Thyroid gland (tissue), 4 donors: Measurements from ENCODE around the gene SPI1. TPM values are rescaled to one million over a fixed set of nuclear protein-coding genes. Genes with fewer than 3 reads are reported as not detected.

Experiments used
- DNase-seq, 2 donors: peaks; one replicate each; pipeline ENCODE4 v3.0.0-alpha.2; 2019
- H3K27ac ChIP-seq, 3 donors: fragments of 200-600 bp; sonication (generic); 1 replicate in 2 of 3; 2 replicates in 1 of 3; pipeline ENCODE4 v1.5.1; 2016 to 2019; ENCODE audit warnings: mild to moderate bottlenecking in 1 of 3, moderate library complexity in 1 of 3
- H3K27me3 ChIP-seq: fragments of 200-600 bp; sonication (generic); one replicate; pipeline ENCODE4 v1.5.1; 2019
- H3K36me3 ChIP-seq, 2 donors: fragments of 200-600 bp; sonication (generic); one replicate each; pipeline ENCODE4 v1.5.1; 2016 to 2019
- H3K4me1 ChIP-seq, 2 donors: fragments of 200-600 bp; sonication (generic); one replicate each; pipeline ENCODE4 v1.5.1; 2017 to 2019
- H3K4me3 ChIP-seq, 3 donors: fragments of 200-600 bp; sonication (generic); replicated peaks in 1 of 3; 1 replicate in 2 of 3; 2 replicates in 1 of 3; pipeline ENCODE4 v1.5.1; 2016; ENCODE audit warnings: mild to moderate bottlenecking in 1 of 3
- H3K9me3 ChIP-seq: fragments of 200-600 bp; sonication (generic); one replicate; pipeline ENCODE4 v1.5.1; 2017
- POLR2A ChIP-seq, 2 donors: fragments of 450-650 bp; IDR thresholded peaks; one replicate each; pipeline ENCODE4 v1.6.1; 2017; ENCODE audit warnings: antibody characterized with exemption in 2 of 2, mild to moderate bottlenecking in 2 of 2, moderate library complexity in 1 of 2
- WGBS, 2 donors: methylation state at CpG; one replicate each; pipeline ENCODE4 v1.1.5; 2017; 5-methylcytosine and 5-hydroxymethylcytosine counted together
- intact Hi-C: fragments of 100-400 bp; cut with DNase I; formaldehyde crosslinking; loops from one replicate; pipeline ENCODE4 v1.15.1; 2023
- total RNA-seq, 4 donors: library from RNA; depleted of rRNA; stranded (reverse); fragments of >200 nt; gene quantifications; one replicate each; pipeline ENCODE4 v1.2.3, GENCODE V29; 2016
- TF ChIP-seq, protein P1 (sequence below), 6 experiments: fragments of 200-600 bp in 3 of 6; fragments of 450-650 bp in 3 of 6; sonication (generic) in 3 of 6; IDR thresholded peaks; one replicate each; pipeline ENCODE4 v1.5.1; 2016 to 2019; ENCODE audit warnings: antibody characterized with exemption in 6 of 6, mild to moderate bottlenecking in 2 of 6, inconsistent platforms in 1 of 6, moderate library complexity in 1 of 6

Gene SPI1
- total RNA-seq, 4 donors from 2014 or later = 4.8 to 18.0 (median 5.8) TPM

DNA sequence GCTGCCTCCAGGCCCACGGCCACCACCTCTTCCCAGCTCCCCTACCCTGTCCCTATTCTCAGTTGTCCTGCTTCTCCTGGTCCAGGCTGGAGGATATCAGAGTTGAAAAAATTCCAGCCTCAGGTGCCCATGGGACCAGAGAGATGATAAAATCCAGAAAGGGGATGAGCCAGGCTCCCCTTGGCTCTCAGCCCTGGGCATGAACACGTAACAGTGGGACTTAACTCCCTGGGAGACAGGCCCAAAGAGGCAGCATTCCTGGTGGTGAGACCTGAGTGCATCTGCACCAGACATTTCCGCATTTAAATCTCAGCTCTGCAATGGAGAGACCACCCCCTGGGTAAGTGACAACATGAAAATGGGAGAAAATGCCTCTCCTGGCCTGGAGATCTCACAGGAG lies 19.7 kb upstream of the SPI1 start:
- H3K36me3 ChIP-seq = no peaks in the 10 kb centered on the region
- H3K4me3 ChIP-seq = no peak overlapping the region
- no peak for TF ChIP-seq POLR2A (IDR thresholded peaks at IDR 0.05)
- TF ChIP-seq, protein P1, sequence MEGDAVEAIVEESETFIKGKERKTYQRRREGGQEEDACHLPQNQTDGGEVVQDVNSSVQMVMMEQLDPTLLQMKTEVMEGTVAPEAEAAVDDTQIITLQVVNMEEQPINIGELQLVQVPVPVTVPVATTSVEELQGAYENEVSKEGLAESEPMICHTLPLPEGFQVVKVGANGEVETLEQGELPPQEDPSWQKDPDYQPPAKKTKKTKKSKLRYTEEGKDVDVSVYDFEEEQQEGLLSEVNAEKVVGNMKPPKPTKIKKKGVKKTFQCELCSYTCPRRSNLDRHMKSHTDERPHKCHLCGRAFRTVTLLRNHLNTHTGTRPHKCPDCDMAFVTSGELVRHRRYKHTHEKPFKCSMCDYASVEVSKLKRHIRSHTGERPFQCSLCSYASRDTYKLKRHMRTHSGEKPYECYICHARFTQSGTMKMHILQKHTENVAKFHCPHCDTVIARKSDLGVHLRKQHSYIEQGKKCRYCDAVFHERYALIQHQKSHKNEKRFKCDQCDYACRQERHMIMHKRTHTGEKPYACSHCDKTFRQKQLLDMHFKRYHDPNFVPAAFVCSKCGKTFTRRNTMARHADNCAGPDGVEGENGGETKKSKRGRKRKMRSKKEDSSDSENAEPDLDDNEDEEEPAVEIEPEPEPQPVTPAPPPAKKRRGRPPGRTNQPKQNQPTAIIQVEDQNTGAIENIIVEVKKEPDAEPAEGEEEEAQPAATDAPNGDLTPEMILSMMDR (IDR thresholded peaks at IDR 0.05) = no peak
- H3K9me3 ChIP-seq = no peaks in the 10 kb centered on the region
- H3K4me1 ChIP-seq = peaks cover 5 to 34% of the 10 kb centered on the region in 2 donors
- H3K27ac ChIP-seq = no peak overlapping the region
- WGBS, 2 donors = 88 to 91% methylated on average over 3 of the region's 3 CpGs
- intact Hi-C loops = no loop called here
- DNase-seq = no peak
- no peaks in the 10 kb centered on the region for H3K27me3 ChIP-seq

DNA sequence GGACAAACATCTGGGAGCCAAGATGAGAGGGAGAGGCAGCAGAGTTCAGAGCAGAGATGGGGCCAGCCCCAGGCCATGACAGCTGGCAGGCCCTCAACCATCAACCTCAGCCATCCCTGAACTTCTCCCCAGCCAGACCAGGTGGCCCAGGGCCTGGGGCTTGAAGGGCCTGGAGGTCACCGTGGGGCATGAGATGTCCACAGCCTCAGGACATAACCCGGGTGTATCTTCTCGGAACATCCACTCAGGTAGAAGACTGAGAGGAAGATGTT lies 17.6 kb upstream of the SPI1 start:
- H3K4me3 ChIP-seq = no peak overlapping the region
- peaks cover 4 to 34% of the 10 kb centered on the region in 2 donors for H3K4me1 ChIP-seq
- TF ChIP-seq, protein P1 (IDR thresholded peaks at IDR 0.05) = no peak
- TF ChIP-seq POLR2A (IDR thresholded peaks at IDR 0.05) = no peak
- H3K27ac ChIP-seq = peak overlapping the region in 1 of 3 donors; percentile 75
- no peaks in the 10 kb centered on the region for H3K36me3 ChIP-seq
- H3K9me3 ChIP-seq = no peaks in the 10 kb centered on the region
- DNase-seq = no peak
- no peaks in the 10 kb centered on the region for H3K27me3 ChIP-seq
- 88 to 98% methylated on average over 3 of the region's 3 CpGs for WGBS, 2 donors
- intact Hi-C loops = no loop called here

DNA sequence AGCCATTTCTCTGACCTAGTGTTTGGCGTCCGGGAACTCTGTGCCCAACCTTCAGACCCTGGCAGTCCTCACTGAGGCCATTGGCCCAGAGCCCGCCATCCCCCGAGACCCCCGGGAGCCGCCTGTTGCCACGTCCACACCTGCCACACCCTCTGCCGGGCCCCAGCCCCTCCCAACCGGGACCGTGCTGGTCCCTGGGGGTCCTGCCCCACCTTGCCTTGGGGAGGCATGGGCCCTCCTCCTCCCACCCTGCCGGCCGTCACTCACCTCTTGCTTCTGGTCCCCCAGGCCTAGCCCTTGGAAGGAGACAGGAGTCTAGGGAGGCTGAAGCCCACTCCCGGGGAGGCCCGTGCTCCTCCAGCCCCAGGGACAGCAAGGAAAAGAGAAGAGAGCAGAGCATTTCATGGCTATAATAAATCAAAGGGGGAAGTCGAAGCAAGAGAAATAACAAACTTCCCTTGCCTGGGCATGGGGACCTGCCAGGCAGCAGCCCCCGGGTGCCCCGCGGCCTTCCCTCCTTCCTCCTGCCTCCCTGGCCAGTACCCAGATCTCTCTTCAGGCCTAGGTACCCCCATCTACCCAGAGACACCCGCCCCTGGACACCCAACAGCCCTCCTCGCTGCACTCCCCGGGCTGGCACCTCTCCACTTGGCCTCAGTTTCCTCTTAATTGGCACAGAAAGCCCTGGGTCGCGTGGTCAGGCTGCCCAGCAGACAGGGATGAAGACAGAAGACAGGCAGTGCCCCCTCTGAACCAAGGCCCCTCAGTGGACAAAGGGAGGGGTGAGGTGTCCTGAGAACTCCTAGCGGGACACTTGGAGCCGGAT lies 17.1 kb upstream of the SPI1 start:
- H3K9me3 ChIP-seq = no peaks in the 10 kb centered on the region
- peak overlapping the region; percentile 68 to 88 (median 75) for H3K27ac ChIP-seq
- WGBS, 2 donors = 91% methylated on average over 18 to 22 of the region's 25 CpGs
- no peaks in the 10 kb centered on the region for H3K36me3 ChIP-seq
- DNase-seq = no peak
- peaks cover 0 to 28% of the 10 kb centered on the region in 2 donors for H3K4me1 ChIP-seq
- no peak overlapping the region for H3K4me3 ChIP-seq
- TF ChIP-seq POLR2A (IDR thresholded peaks at IDR 0.05) = no peak
- TF ChIP-seq, protein P1 (IDR thresholded peaks at IDR 0.05) = no peak
- intact Hi-C loops = no loop called here
- H3K27me3 ChIP-seq = no peaks in the 10 kb centered on the region

GRCh38 chr11:47394322-47395222 lies 16.2 kb upstream of the SPI1 start:
- Histone ChIP-seq H3K9me3 (no peaks in the 10 kb centered on the region), H3K27ac (peak overlapping the region; percentile 68 to 88 (median 75)), H3K36me3 (no peaks in the 10 kb centered on the region), H3K4me1 (peaks cover 0 to 20% of the 10 kb centered on the region in 2 donors), H3K27me3 (no peaks in the 10 kb centered on the region), H3K4me3 (no peak overlapping the region)
- intact Hi-C loops = no loop called here
- no peak for DNase-seq
- no peak for TF ChIP-seq POLR2A (IDR thresholded peaks at IDR 0.05)
- TF ChIP-seq, protein P1 (IDR thresholded peaks at IDR 0.05) = no peak
- 83% methylated on average over 16 to 21 of the region's 39 CpGs for WGBS, 2 donors

DNA sequence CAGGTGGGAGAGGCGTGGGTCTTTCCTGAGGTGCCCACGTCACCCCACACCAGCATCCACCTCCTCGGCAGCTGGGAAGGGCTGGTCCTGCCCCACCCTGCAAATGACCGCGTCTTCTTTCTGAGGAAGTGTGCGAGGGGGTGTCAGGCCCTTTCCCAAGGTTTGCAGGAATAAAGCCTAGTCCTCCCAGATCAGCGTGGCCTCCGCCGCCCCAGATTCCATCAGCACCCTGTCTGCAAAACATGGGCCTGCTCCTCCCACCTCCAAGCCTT lies 15.6 kb upstream of the SPI1 start:
- Histone ChIP-seq H3K27ac (peak overlapping the region in 1 of 3 donors; percentile 88), H3K27me3 (no peaks in the 10 kb centered on the region), H3K36me3 (no peaks in the 10 kb centered on the region), H3K4me3 (no peak overlapping the region), H3K4me1 (peaks cover 0 to 14% of the 10 kb centered on the region in 2 donors), H3K9me3 (no peaks in the 10 kb centered on the region)
- WGBS, 2 donors = 83 to 94% methylated on average over 8 to 9 of the region's 9 CpGs
- intact Hi-C loops = no loop called here
- no peak for DNase-seq
- TF ChIP-seq POLR2A (IDR thresholded peaks at IDR 0.05) = no peak
- TF ChIP-seq, protein P1 (IDR thresholded peaks at IDR 0.05) = no peak
